Cardiac muscle cell (in vitro differentiated cells and primary cell): Measurements from ENCODE around the gene MPHOSPH9. TPM values are rescaled to one million over a fixed set of nuclear protein-coding genes. Genes with fewer than 3 reads are reported as not detected.

Experiments used
- DNase-seq, 2 donors: peaks; one replicate each; pipeline versions ENCODE4 v3.0.0 to v3.0.0-alpha.2; 2010 to 2017; ENCODE audit warnings: low read depth in 1 of 2, low spot score in 1 of 2
- H3K27ac ChIP-seq: fragments of 200-600 bp; sonication (generic); 2 replicates; pipeline ENCODE4 v1.5.1; 2016
- H3K27me3 ChIP-seq: fragments of 200-600 bp; sonication (generic); 2 replicates; pipeline ENCODE4 v1.6.0; 2016; ENCODE audit warnings: control low read depth
- H3K36me3 ChIP-seq: fragments of 200-600 bp; sonication (generic); 2 replicates; pipeline ENCODE4 v1.5.1; 2016; ENCODE audit warnings: control low read depth
- H3K4me1 ChIP-seq: fragments of 200-600 bp; sonication (generic); 2 replicates; pipeline ENCODE4 v1.8.1; 2017; ENCODE audit warnings: low read depth, mild to moderate bottlenecking, mixed run types
- H3K4me3 ChIP-seq: fragments of 200-600 bp; sonication (generic); 2 replicates; pipeline ENCODE4 v1.5.1; 2016; ENCODE audit warnings: mild to moderate bottlenecking
- H3K9me3 ChIP-seq: fragments of 200-600 bp; sonication (generic); 2 replicates; pipeline ENCODE4 v1.5.1; 2017; ENCODE audit warnings: low read depth, mild to moderate bottlenecking, control low read depth
- CTCF ChIP-seq: IDR thresholded peaks from 2 replicates; pipeline ENCODE4 v1.5.1; 2012; ENCODE audit warnings: low read depth, mild to moderate bottlenecking, low read length
- polyA plus RNA-seq: library from polyadenylated mRNA; unstranded; fragments of >200 nt; fragmentation: Nextera tagmentation; extraction: Ambion mirVana; gene quantifications from 2 replicates; pipeline ENCODE4 v1.2.1, GENCODE V29; 2016
- total RNA-seq: library from RNA; depleted of rRNA; stranded (reverse); fragments of >200 nt; gene quantifications from 2 replicates; pipeline ENCODE4 v1.2.3, GENCODE V29; 2016

Gene MPHOSPH9
- total and polyA plus RNA-seq, 2 experiments from 2014 or later, result 18.1 to 90.9 TPM

- Histone ChIP-seq H3K9me3 (no peaks in the 10 kb centered on the region), H3K4me3 (no peak overlapping the region), H3K36me3 (no peaks in the 10 kb centered on the region), H3K27ac (peak overlapping the region; percentile 24), H3K4me1 (peaks cover 28% of the 10 kb centered on the region), H3K27me3 (no peaks in the 10 kb centered on the region)
- no peak for DNase-seq
- no peak for TF ChIP-seq CTCF
Observed at GRCh38 chr12:123140676-123141614, 92.0 kb downstream of the MPHOSPH9 start.

GRCh38 chr12:123139926-123140675 lies 92.8 kb downstream of the MPHOSPH9 start:
- TF ChIP-seq CTCF, result no peak
- no peak overlapping the region for H3K4me3 ChIP-seq
- H3K27me3 ChIP-seq, result no peaks in the 10 kb centered on the region
- H3K9me3 ChIP-seq, result no peaks in the 10 kb centered on the region
- no peak overlapping the region for H3K27ac ChIP-seq
- no peaks in the 10 kb centered on the region for H3K36me3 ChIP-seq
- peak in 1 of 2 donors; percentile 38 for DNase-seq
- H3K4me1 ChIP-seq, result peaks cover 21% of the 10 kb centered on the region

- DNase-seq, result no peak
- Histone ChIP-seq H3K4me1 (peaks cover 7% of the 10 kb centered on the region), H3K9me3 (no peaks in the 10 kb centered on the region), H3K27me3 (no peaks in the 10 kb centered on the region), H3K36me3 (no peaks in the 10 kb centered on the region), H3K4me3 (no peak overlapping the region), H3K27ac (no peak overlapping the region)
- TF ChIP-seq CTCF, result no peak
Observed at GRCh38 chr12:123135688-123136087, 97.3 kb downstream of the MPHOSPH9 start.

- H3K36me3 ChIP-seq, result no peaks in the 10 kb centered on the region
- no peak for DNase-seq
- no peak for TF ChIP-seq CTCF
- H3K4me3 ChIP-seq, result no peak overlapping the region
- no peaks in the 10 kb centered on the region for H3K9me3 ChIP-seq
- no peaks in the 10 kb centered on the region for H3K4me1 ChIP-seq
- H3K27ac ChIP-seq, result no peak overlapping the region
- H3K27me3 ChIP-seq, result no peaks in the 10 kb centered on the region
Observed at GRCh38 chr12:123134826-123135225, 98.1 kb downstream of the MPHOSPH9 start.

GRCh38 chr12:123134271-123134671 lies 98.7 kb downstream of the MPHOSPH9 start:
- H3K4me1 ChIP-seq, result no peaks in the 10 kb centered on the region

More at GRCh38 chr12:123134271-123134671, 98.7 kb downstream of the MPHOSPH9 start:
- Histone ChIP-seq H3K4me3 (no peak overlapping the region), H3K27ac (no peak overlapping the region), H3K27me3 (no peaks in the 10 kb centered on the region), H3K9me3 (no peaks in the 10 kb centered on the region), H3K36me3 (no peaks in the 10 kb centered on the region)
- no peak for TF ChIP-seq CTCF
- no peak for DNase-seq
